GM19467 (cell line): Measurements from ENCODE around the gene JAKMIP2.
"Not testable (repeated sequence)": the region's sequence is repeated elsewhere in the genome, so short reads cannot be mapped to it uniquely, and the experiment has no call there.

Experiments used
- ATAC-seq: cut with Tn5 transposase; IDR thresholded peaks from one replicate; pipeline ENCODE4 v1.9.1; 2021; ENCODE audit warnings: mild to moderate bottlenecking, moderate library complexity; ENCODE audit not compliant: unreplicated experiment

Gene JAKMIP2

DNA sequence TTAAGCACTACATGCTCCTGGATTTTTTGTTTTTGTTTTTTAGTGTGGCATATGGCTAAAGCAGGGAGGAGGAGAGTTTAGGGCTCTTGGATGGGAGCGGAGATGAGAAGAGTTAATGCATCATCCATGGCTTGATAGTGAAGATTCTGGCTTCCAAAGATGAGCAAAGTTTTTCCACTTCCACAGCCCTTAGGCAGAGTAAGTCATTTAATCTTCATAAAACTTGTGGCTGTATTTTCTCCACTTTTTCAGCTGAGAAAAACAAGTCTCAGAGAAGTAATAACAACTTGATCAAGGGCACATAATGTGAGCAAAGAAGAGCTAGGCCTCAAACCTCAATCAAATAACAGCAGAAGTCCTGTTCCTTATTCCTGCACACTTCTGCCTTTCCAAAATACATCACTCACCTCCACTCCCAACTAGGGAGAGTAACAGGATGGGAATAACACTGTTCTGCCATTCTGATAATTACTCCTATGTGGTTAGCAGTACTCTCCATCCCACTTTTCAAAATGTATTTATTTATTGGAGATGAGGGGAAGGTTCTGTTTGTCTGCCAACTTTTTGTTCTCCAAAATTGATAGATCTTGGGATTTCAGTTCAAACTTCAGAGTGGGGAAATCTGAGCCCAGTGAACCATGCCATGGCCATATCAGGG is 218.9 kb downstream of the JAKMIP2 start:
- ATAC-seq: no peak

DNA sequence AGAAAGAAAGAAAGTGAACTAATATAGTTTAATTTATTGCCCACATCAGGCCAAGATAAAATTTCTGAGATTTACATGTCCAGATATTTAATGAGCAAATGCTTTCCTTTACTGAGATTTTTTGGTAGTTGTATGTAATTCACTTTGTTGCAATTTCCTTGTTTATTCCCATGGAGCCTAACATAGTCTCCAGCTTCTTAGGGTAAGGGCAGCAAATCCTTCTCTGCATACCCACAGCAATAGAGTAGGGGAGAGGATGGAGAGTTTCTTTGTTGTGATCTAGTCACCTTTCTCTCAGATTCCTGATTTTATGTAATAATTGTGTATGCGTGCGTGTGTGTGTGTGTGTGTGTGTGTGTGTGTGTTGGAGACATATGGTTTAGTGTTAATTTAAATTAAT is 221.1 kb downstream of the JAKMIP2 start:
- ATAC-seq: no peak

DNA sequence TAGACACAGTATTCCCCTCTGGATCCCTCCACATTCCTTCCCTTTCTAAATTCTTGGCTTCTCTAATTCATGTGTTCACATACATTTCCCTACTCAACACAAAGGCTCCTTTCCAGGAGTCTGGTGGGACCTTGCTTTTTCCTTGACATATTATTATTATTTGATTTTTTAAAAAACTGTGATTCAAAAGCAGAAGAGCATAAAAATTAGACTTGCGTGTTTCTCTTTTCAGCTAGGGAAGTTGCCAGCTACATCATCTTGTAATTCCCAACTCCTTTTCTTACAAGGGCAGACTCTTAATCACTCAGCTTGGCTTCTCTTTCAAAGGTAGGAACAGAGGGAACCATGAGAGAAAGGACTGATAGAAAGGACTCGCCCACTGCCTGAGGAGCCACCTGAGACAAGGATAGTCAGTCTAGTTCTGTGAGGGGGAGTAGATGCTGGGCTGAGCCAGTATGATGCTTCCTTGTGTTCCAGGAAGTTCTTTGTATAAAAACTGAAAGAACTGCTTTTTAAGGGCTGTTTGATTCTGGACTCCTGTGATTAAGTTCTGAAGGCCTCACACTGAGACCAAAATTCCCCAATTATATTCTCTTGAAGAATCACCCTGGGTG is 221.7 kb downstream of the JAKMIP2 start:
- ATAC-seq: no peak

DNA sequence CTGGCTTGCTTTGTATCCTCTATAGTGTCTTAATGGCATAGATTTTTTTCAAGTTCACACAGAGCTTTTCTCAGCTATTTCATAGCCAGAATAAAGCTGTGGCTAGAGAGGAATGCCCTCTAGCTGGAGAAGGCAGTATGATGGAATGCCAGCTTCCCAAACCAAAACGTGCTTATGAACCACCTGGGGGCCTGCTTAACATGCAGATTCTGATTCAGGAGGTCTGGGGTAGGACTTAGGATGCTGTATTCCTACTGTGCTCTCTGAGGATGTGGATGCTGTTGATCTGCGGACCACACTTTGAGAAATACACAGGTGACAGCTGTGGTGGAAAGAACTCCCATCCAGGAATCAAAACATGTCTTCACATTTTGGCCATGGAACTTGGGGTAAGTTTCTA is 222.8 kb downstream of the JAKMIP2 start:
- no peak for ATAC-seq

DNA sequence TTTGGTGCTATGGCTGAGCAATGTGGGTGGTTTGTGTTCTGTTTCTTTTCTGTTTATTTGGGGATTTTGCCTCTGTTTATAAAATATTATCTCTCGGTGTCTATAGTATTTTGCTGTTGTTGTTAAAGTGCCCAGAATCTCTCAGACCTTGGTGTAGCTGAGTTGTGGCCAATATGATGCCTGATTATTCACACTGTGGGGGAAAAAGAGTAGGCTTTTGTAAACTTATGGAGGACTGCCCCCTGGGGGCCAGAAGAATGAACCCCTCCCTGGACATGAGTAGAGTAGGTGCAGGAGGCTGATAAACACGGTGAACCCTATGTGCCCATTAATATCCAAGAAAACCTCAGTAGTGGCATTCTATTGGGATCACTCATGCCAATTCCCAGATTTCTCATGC is 223.7 kb downstream of the JAKMIP2 start:
- no peak for ATAC-seq

DNA sequence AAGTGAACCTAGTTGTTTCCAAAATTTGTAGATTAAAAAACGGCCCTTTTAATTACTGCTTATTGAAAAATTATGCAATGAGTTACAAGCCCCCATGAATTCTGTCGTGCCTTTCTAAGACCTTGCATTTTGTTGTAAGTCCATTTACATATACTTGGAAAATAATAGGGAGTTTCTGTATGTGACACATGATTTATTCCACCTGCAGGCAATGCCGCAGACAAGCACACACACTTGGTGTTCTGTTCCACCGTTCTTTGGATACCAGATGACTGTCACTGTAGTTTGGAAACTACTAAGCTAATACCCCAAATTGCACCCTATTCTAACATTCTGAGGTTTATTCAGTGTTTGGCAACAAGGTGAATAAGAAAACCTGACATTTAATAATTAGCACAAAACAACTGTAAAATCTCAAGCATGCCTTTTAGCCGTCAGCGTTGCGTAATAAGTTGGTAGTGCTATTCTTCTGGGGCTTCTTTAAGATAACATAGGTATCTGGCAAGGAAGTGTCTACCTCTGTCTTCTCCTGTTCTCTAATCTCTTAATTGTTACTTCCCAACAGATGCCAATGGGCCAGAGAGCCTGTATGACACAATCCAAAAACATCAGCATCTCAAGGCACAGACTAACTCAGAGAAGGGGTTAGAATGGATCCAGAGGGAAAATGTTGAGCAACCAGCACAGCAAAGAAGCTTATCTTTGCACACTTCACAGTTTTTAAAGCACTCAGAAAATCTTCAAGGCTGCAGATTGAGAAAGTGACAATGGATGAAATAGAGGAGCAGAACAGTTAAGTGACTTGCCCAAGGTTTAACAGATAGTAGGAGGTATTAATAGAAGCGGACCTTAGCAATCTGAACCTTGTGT is 224.4 kb downstream of the JAKMIP2 start:
- no peak for ATAC-seq

DNA sequence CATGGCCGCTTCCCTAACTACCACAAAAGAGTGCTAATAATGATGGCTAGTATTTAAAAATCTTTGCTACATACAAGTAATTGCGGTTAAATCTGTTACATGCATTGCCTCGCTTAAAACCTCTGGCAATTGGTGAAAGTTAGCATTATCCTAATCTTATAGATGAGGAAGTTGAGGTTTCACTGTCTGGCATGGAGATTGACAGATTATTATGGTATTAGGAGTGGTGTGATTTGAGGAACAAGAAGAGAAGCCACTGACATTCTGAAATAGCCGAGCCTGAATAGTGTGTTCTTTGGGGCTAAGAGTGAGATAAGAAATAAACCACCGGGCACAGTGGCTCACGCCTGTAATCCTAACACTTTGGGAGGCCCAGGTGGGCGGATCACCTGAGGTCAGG is 227.4 kb downstream of the JAKMIP2 start:
- ATAC-seq: no peak

DNA sequence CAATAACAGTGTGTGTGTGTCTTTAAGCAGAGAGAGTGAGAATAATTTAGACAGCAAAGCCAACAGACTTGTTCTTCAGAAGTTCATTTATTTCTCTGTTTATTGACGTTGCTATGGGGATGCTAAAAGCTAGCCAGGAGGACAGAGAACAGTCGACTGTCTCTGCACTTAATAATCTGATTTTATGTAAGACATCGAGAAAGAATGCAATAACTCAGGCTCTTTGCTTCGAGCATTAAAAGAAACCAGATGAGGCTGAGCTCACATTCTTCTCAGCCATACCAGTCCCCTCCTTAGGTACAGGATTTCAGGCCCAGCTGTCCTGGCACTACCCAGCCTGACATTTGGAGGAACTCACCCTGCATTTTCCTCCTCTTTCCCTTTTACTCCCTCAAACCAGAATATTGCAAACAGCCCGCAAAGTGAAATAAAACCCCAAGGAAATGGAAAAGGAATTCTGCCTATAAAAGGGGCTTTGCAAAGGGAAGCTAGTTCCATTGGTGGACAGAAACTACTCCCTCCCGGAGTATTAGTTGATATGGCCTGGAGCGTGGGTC is 228.2 kb downstream of the JAKMIP2 start:
- no peak for ATAC-seq

DNA sequence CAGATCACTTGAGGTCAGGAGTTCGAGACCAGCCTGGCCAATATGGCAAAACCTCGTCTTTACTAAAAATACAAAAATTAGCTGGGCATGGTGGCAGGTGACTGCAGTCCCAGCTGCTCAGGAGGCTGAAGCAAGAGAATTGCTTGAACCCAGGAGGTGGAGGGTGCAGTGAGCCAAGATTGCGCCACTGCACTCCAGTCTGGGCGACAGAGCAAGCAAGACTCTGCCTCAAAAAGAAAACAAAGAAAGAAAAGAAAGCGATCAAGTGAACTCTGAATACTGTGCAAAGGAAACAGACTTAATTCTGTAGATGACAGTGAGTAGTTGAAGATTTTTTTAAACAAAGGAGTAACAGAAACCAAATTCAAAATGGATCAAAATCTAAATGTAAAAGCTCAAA is 228.7 kb downstream of the JAKMIP2 start:
- ATAC-seq: not testable (repeated sequence)

DNA sequence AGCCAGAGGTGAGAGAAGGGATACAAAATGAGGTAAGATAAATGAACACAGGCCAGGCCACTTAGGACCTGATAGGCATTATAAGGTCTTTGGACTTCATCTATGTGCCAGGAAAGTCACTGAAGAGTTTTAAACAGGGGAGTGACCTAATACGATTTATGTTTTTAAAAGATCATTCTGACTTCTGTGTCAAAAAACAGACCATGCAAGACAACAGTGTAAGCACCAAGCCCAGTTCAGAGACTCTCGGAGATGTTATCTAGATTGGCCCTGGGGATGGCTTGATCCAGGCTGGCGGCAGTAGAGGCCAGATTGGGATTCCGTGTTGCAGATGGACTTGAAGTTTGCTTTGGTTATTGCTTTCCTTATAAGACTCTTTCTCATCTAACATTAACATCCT is 229.6 kb downstream of the JAKMIP2 start:
- ATAC-seq: no peak

DNA sequence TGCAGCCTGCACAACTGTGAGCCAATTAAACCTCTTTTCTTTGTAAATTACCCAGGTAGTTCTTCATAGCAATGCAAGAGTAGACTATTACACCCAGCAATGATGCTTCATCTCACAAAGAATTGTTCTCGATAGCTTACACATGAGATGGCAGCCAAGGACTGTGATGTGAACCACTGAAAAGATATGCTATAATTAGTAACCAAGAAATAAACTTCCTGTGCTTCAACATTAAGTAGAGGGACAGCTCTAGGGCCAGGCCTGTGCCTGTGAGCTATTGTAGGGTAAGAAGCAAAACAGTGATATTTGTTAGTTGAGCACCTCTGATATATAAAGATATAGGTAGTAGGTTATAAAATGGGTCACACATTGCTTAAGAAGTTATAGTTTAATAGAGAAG is 230.9 kb downstream of the JAKMIP2 start:
- ATAC-seq: no peak

DNA sequence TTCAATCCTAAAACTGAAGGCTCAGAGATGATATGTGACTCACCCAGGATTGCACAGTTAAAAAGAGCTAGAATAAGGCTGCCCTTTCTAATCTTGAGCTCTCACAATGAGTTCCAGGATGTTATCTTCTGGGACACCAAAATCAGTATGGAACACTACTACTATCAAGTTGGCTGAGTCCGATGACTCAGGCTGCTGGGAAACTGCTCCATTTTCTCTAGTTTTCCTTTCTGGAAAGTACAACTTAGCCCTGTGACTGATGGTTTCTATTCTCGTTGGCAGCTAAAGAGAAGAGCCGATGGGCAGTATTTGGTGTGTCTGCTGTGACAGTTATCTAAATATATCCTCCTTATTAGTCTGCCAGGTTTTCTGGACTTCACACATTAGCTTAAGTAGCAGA is 234.8 kb downstream of the JAKMIP2 start:
- no peak for ATAC-seq

DNA sequence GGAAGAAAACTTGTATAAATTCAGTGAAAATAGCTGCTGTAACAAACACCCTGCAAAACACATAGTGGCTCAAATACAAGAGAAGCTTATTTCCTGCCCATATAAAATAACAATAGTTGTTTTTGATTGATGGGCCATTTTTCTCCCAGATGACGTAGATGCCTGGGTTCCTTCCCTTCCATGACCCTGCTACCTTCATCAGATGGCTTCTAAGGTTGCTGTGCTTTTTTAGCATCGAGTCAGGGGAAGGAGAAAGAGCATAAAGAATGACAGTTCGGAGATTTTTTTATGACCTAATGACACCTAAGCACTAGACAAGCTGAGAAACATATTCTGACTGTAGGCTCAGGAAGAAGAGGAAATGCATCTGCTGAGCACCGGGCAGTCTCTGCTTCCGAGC is 238.0 kb downstream of the JAKMIP2 start:
- ATAC-seq: no peak

DNA sequence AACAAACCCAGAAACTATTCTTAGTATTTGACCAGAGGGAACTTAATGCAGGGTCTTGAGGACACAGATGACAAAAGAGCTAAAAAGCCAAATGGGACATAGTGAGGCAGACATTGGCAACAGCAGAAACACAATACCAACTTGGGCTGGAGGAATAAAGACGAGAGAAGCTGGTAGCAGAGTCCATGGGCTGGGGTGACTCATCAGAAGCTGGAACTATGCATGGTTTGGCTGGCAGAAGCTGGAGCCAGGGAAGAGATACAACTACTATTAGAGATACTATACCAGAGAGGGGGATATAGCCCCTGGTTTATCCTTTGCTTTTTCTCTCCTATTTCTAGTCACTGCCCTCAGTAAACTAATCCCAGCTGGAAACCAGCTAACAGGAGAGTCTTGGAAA is 243.5 kb downstream of the JAKMIP2 start:
- ATAC-seq: no peak

DNA sequence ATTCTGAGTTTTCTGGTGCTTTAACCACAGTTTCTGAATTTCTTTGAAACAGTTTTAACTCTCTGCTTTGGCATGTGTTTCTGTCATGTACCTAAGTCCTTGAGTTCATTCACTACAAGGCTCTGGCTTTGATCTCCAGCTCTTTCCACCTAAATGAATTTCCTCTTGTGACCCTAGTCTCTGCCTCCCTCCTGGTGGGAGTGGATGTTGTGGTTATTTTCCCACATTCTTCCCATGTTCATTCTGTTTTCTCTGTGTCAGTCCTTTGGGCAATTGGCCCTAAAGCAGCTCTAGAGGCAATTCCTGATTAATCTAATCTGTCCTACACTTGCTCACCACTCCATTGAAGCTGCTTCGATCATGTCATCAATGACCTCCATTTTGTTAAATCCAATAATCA is 244.3 kb downstream of the JAKMIP2 start:
- ATAC-seq: no peak
